GM19395 (cell line): Measurements from ENCODE around the gene MACO1.
"Not testable (repeated sequence)": the region's sequence is repeated elsewhere in the genome, so short reads cannot be mapped to it uniquely, and the experiment has no call there.

Experiments
- ATAC-seq: cut with Tn5 transposase; IDR thresholded peaks from one replicate; pipeline ENCODE4 v1.9.1; 2021; ENCODE audit warnings: mild to moderate bottlenecking, moderate library complexity; ENCODE audit not compliant: unreplicated experiment

The MACO1 gene

DNA sequence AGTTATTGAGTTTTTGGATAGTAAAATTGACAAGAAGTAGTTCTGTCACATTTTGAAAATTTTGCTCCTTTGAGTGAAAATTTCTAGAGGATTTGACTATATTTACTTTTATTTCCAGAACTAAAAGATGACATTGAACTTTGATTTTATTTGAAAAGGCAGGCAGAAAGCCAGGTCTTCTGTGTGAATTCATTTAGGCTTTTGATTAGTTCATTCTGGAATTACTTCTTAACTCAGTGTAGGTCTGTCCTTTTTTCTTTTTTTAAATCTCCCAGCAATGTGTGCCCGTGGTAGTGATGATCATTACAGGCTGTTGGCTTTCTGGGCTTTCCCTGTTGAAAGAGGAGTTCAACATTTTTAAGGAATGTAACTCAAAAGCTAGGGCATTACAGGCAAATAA is 53.8 kb downstream of the MACO1 start:
- ATAC-seq: no peak

DNA sequence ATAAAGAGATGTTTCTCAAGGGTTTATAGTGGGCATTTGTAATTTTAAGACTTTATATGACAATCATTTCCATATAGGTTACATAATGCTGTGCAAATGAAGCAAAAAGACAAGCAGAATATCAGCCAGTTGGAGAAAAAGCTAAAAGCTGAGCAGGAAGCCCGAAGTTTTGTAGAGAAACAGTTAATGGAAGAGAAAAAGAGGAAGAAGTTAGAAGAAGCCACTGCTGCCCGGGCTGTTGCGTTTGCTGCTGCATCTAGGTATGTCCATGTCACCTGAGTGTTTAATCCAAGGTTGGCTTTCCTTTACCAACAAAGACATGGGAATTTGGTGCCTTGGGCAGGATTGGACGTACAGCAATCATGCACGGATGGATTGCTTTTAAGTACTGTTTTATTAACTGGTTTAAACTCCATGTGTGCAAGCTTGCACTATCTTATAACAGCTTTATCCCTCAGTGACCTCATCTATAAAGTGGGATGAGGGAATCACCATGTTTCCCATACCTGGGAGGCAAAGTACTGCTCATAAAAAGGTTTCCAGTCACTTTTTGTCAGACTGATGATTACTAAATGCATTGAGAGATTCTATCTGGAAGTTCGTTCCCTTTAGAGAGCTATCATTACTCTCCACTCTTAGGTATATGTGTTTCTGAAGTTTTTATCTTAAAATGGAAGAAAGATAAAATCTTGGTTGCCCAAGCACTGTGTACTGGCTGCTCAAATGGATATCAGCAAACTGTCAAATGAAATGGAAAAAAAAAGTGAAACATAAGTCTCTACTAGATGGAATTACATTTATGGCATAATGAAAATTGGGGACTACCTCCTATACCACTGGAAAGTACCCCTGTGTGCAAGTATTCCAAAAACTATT is 55.1 kb downstream of the MACO1 start:
- no peak for ATAC-seq

GRCh38 chr1:25486602-25487001 is 55.9 kb downstream of the MACO1 start:
- no peak for ATAC-seq

DNA sequence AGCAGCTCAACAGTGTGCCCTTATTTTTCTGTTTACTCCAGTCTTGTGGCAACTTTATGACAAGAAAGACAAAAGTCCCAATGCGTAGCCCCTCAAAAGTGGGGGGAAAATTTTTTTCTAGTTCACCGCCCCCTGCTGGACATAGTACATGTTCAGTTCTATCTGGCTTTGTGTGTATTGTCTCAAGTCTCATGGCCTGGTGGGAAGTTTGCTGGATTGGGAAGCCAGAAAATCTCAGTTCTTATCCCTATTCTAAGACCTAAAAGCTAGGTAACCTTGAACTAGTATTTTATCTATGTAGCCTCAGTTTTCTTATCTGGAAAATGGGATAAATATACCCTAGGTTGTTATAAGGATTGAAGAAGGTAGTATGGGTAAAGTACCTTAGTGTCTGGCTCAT is 56.9 kb downstream of the MACO1 start:
- no peak for ATAC-seq

DNA sequence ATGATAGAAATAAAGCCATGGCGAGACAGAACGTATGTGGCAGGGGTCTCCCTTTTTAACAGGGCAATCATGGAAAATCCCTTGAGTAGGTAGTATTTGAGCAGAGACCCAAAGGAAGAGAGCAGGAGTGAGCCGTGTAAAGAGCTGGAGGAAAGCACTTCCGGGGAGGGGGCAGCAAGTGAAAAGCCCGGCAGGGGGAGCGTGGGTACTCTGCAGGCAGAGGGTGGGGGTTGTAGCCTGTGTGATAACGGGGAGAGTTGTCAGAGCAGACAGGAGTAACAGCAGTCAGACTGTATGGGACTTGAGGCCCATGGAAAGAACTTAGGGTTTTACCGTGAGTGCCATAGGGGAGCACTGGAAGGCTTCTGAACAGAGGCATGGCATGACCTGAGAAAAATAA is 61.6 kb downstream of the MACO1 start:
- no peak for ATAC-seq

- ATAC-seq: no peak
Measured at GRCh38 chr1:25494952-25495351, 64.3 kb downstream of the MACO1 start.

DNA sequence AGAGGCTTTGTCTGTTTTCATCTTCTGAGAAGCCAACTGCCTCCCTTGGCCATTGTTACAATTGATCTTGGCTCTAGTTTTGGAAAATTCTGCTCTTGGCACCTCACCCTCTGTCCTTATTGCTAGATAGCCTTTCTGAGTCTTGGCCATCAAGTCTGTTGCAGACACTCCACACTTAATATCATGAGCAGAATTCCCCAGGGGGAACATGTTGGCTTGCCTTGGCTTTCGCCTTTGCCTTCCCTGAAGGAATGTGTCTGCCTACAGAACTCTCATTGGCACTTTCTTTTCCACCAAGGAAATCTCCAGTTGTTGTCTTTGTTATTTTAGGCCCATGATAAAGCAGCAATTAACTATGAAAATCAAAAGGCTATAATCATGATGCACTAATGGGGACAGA is 70.0 kb downstream of the MACO1 start:
- ATAC-seq: no peak

DNA sequence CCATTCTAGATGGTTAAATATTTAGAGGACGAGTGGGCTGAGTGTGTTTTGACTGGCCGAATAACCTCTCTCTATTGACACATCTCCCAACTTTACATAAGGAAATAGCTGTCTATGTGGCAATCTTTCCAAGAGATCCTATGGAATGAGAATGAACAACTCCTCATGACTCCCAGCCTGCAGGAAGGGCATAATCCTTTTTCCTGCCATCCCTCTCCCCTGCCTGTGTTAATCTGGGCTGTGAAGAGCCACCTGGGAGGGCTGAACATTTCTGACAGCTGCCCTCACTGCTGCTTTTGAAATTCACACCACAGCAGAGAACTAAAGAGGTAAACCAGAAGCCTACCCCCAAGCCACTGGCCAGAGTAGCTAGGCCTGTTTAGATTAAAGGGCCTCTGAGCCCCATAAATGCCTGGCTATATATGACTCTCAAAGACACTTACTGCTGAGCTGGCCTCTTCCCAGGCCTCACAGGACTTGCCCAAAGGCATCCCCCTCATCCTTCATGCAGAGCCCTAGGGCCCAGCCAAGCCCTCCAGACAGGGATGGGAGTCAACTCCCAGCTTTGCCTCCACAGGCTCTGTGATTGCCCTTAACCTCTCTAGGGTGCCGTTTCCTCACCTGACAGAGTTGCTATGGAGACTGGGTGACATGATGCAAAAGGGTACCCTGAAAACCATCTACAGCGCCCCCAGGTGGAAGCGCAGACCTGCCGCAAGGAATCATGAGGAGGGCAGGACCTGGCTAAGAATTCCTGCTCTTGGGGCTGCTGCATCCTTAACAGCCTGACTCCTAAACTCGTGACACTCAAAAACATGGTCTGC is 70.8 kb downstream of the MACO1 start:
- no peak for ATAC-seq

GRCh38 chr1:25502957-25503356 is 72.3 kb downstream of the MACO1 start:
- no peak for ATAC-seq

DNA sequence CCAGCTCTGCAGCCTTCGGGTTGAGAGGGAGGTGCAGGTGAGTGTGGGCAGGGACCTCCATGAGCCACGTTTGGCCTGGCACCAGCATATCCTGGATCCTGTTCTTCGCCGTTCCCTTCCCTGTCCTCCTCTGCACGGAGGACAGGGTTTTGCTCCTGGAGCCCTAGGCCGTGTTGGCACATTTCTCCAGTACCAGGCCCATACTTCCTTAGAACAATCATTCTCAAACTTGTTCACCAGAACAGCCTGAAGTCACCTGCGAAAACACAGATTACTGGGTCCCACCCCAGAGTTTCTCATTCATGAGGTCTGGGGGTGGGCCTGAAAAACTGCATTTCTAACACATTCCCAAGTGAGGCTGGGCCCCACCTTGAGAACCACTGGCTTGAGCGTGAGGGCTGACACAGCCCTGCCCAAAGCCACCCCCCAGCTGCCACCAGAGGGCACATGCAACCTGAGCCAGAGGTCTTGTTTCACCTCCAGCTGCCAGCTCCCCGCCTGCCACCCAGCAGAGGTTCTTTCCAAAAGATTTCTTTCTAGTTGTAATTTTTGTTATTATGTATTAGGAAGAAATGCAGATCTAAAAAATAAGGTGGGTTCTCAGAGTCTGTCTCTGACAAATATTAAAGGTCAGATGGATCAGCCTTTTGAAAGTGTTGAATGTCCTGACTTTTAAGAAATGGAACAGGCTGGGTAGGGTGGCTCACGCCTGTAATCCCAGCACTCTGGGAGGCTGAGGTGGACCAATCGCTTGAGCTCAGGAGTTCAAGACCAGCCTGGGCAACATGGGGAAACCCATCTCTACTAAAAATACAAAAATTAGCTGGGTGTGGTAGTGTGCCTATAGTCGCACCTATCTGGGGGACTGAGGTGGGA is 73.1 kb downstream of the MACO1 start:
- ATAC-seq: no peak

- no peak for ATAC-seq
Measured at GRCh38 chr1:25504706-25505595, 74.3 kb downstream of the MACO1 start.

DNA sequence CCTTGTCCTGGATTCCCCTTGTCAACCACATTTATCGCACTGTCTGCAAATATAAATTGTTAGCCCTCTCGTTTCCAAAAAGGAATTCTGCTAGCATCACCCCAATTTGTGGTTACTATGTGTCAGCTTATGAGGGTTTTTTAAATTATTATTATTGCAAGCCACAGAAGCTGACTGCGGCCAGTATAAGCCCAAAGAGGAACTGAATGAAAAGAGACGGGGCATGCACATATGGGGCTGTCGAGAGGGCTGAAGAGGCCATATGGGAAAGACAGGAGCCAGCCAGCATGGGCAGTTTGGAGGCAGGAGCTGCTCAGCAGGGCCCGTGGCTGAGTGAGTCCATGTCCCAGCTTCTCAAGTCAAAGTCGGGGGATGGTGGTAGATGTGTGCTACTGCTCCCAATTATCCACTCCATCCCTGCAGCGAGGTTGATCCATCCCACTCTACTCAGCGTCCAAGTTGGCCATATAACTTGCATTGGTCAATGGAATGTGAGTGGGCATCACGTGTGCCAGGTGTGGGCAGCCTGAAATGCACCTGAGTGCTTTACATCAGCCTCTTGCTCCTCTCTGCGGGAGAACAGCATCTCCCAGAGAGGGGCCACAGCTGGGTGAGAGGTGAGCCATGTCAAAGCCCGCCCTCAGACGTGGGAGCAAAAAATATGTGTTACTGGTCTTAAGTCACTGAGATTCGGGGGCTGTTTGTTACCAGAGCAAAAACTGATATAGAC is 75.1 kb downstream of the MACO1 start:
- no peak for ATAC-seq

DNA sequence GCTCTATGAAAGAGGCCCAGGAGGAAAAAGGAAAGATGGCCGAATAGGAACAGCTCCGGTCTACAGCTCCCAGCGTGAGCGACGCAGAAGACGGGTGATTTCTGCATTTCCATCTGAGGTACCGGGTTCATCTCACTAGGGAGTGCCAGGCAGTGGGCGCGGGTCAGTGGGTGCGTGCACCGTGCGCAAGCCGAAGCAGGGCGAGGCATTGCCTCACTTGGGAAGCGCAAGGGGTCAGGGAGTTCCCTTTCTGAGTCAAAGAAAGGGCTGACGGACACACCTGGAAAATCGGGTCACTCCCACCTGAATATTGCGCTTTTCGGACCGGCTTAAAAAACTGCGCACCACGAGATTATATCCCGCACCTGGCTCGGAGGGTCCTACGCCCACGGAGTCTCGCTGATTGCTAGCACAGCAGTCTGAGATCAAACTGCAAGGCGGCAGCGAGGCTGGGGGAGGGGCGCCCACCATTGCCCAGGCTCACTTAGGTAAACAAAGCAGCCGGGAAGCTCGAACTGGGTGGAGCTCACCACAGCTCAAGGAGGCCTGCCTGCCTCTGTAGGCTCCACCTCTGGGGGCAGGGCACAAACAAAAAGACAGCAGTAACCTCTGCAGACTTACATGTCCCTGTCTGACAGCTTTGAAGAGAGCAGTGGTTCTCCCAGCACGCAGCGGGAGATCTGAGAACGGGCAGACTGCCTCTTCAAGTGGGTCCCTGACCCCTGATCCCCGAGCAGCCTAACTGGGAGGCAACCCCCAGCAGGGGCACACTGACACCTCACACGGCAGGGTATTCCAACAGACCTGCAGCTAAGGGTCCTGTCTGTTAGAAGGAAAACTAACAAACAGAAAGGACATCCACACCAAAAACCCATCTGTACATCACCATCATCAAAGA is 76.1 kb downstream of the MACO1 start:
- ATAC-seq: not testable (repeated sequence)

GRCh38 chr1:25513666-25514065 is 83.0 kb downstream of the MACO1 start:
- no peak for ATAC-seq

GRCh38 chr1:25515033-25515432 is 84.3 kb downstream of the MACO1 start:
- ATAC-seq: no peak

GRCh38 chr1:25516686-25517085 is 86.0 kb downstream of the MACO1 start:
- no peak for ATAC-seq

- no peak for ATAC-seq
Measured at GRCh38 chr1:25517476-25518394, 87.0 kb downstream of the MACO1 start.
